HG03139 (cell line): ENCODE measurements around the gene EIF4E2.
"Not testable (repeated sequence)": the region's sequence is repeated elsewhere in the genome, so short reads cannot be mapped to it uniquely, and the experiment has no call there.

Source experiments
- ATAC-seq: cut with Tn5 transposase; IDR thresholded peaks from one replicate; pipeline ENCODE4 v1.9.1; 2021; ENCODE audit not compliant: unreplicated experiment

EIF4E2 gene

DNA sequence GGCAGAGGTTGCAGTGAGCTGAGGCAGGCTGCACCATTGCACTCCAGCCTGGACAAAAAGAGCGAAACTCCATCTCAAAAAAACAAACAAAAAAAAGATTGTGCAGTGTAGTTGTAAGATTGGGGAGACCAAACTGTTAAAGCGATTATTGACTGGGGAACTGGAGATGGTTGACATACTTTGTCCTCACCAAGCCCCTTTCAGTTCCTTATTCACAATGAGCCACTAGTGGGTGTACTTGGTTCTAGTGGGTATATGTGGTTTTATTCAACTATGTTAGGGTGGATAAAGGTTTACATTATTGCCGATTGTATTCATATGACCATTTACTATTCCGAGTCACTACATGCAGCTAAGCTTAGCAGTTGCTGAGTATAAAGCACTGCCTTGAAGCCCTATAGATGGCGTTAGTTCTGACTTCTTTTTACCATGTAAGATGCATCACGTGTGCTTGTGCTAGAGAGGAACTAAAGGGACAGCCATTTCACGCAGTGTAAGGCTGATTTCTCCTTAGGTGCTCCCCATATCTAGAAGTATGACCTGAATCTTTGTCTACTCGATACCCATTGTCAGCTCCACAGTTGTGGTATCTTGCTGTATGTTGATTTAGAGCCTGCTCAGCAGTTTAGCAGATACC, 12.1 kb downstream of the EIF4E2 start:
- no peak for ATAC-seq

- no peak for ATAC-seq
Measured at GRCh38 chr2:232563580-232563979, 13.1 kb downstream of the EIF4E2 start.

- no peak for ATAC-seq
Measured at GRCh38 chr2:232567721-232568120, 17.2 kb downstream of the EIF4E2 start.

DNA sequence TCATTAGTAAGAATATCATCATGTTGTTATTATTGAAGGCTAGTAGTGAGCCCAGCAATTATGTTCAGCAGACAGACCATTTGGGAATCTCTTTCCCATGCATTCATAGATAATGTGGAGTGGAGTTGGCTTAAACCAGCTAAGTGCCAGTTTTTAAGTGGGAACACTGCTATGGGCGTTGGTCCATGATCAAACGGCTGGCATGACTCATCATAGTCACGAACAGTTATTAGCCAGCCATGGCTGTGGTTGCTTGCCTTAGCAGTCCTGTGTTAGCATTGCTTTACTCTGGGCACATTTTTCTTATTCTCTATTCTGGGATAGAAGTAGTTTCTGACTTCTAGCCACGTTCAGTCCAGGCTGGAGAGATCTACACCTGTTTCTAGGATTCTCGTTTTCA, 17.7 kb downstream of the EIF4E2 start:
- no peak for ATAC-seq

GRCh38 chr2:232569541-232569940, 19.1 kb downstream of the EIF4E2 start:
- ATAC-seq = no peak

- ATAC-seq = not testable (repeated sequence)
Measured at GRCh38 chr2:232570481-232570880, 20.0 kb downstream of the EIF4E2 start.

DNA sequence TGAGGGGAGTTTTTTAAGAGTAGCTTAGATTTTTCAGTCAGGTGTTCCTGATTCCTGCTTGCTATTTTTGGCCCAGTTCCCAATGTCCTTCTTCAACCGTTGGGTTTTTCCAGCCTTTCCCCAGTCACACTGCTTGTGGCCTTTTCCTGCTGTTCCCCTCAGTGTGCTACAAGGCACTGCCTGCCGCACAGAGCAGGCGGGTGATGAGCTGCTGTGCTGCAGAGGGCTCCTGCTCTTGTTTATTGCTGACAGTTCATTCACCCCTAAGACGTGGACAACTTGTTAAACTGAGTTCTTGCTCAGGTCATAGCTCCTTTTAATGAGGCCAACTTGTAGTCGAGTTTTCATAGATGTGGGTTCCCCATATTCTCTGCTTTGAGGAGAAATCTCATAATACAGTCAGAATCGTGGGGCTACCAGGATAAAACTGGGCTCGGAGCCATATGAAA, 20.6 kb downstream of the EIF4E2 start:
- no peak for ATAC-seq

DNA sequence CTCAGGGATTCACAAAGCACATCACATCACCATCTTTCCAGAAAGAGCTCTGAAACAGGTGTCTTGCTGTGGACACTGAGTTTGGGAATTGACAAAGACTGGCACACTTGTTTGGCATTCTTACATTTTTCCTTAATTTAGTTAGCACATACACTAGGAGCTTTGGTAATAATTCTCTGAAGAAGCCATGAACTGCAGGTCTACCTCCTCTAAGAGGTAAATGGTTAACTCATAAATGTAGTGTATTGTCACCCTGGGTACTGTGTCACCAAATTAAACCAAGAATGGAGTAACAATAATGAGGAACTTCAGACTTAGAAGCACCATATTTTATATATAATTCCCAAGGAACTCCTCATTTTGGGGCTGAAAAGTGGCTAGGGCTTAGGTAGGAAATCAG, 22.6 kb downstream of the EIF4E2 start:
- ATAC-seq = no peak

DNA sequence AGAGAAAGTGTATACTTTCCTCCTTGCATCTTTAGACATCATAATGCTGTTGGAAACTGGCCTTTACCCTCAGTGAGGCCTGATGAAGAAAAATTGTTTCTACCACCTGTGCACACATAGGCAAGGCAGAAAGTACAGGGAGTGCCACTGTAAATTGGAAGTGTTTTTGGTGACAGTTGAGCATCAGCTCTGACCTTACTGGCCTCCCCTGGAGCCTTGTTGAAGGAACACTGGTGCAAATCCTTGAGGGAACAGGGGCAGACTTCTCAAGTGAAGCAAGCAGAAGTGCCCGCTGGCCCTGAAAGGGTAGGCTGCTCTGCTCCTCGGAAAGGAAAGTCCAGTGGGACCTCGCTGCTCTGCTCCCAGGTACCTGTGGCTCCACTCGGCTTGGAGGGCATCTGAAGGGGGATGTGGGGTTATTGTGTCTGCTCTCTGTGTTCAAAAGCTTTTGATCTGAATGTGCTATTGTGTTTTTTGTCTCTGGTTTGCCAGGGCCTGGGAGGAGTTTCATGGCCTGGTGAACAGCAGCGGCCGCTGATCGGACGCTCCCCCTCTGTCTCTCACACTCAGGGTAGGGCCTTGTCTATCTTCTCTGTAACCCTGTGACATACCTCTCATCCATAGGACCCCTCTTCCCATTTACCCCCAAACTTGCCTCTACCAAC, 23.4 kb downstream of the EIF4E2 start:
- no peak for ATAC-seq

GRCh38 chr2:232574674-232575403, 24.4 kb downstream of the EIF4E2 start:
- ATAC-seq = no peak

- ATAC-seq = no peak
Measured at GRCh38 chr2:232575404-232575746, 24.9 kb downstream of the EIF4E2 start.

GRCh38 chr2:232576995-232577394, 26.5 kb downstream of the EIF4E2 start:
- ATAC-seq = no peak

GRCh38 chr2:232577841-232578240, 27.4 kb downstream of the EIF4E2 start:
- ATAC-seq = no peak

- no peak for ATAC-seq
Measured at GRCh38 chr2:232578626-232579025, 28.1 kb downstream of the EIF4E2 start.

GRCh38 chr2:232580648-232580981, 30.1 kb downstream of the EIF4E2 start:
- no peak for ATAC-seq

GRCh38 chr2:232581725-232582124, 31.2 kb downstream of the EIF4E2 start:
- ATAC-seq = no peak

GRCh38 chr2:232584238-232584637, 33.7 kb downstream of the EIF4E2 start:
- no peak for ATAC-seq

DNA sequence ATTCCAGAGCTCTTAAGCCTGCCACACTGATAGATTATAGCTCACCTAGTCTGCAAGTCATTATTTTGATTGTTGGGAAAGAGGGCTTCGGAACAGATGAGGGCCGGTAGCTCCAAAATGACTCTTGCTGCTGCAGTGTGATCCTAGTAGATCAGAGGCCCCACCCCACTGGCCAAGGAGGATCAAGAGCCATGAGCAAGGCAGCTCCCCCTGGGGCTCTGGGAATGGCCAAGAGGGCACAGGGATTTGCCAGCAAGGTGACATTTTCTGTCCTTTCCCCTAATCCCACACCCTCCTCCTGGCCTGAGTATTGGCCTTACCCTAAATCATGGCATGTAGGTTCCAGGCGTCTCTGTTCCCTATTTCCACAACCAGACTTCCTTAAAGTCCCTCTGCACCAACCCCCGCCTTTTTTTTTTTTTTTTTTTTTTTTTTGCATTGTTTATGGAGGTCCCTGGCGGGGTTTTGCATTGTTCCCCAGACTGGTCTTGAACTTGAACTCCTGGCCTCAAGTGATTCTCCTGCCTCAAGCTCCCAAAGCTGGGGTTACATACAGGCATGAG, 36.5 kb downstream of the EIF4E2 start:
- no peak for ATAC-seq

DNA sequence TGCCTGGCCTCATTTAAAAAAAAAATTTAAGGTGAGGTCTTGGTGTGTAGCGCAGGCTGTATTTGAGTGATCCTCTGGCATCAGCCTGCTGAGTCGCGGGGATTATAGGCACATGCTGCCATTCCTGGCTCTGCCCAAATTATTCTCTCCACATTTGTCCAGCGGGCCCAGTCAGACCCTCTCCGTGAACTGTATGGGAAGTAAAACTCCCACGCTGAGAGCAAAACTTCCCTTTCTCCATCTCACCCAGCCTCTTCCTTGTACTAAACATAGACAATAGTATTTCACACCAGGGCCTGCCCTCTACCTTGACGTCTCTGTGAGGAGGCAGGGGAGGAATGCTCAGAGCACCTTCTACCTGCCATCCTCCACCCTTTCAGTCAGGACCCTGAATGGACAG, 37.0 kb downstream of the EIF4E2 start:
- no peak for ATAC-seq

DNA sequence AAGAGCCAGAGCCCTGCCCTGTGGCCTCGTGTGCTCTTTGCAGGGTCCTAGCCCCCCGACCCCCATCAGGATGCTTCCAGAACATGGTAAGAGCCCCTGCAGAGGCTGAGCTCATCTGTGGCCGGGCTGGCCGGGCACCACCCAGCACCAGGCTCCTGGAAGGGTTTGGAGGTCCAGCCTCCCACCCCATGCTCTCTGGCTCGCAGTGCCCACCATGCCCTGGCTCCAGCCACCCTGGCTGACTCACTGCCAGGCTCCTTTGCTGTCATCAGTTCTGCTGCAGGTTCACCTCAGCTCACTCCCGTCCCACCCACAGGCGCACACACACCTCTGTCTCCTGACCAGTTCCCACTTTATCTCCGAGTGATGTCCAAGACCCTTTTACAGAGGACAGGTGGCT, 37.5 kb downstream of the EIF4E2 start:
- no peak for ATAC-seq

DNA sequence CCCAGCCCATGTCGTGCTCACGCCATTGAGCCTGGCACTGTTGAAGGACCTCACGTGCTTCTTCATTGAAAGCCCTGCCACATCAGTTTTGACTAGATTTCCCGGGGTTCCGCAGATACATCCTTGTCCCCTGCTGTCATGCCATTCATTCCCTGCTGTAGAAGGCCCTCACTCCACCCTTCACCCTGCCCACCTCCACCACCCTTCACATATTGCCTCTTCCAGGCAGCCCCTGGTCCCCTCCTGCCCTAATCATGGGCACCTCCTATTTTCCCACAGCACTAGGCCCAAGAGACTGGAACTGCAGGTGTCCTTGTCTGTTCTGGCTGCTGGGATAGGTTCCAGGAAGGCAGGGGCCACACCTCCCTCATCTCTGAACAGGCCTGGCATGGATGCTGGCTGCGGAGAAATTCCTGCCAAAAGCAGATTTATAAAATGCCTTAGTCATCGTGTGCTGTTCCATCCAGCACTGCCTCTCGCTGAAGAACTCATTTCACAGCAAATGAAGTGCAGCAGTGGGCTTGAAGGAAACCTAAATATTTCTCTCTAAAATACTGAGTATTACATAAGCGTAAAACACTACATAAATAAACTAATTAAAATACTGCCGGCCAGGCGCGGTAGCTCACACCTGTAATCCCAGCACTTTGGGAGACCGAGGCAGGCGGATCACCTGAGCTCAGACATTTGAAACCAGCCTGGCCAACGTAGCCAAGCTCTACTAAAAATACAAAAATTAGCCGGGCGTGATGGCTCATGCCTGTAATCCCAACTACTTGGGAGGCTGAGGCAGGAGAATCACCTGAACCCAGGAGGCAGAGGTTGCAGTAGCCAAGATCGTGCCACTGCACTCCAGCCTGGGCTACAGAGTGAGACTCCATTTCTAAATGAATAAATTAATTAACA, 38.4 kb downstream of the EIF4E2 start:
- no peak for ATAC-seq
